Suprapubic skin (tissue), 4 donors: ENCODE data around the gene CALD1.

Experiments used
- EP300 ChIP-seq: sonication (generic); formaldehyde crosslinking; IDR thresholded peaks from one replicate; pipeline ENCODE4 v1.6.1; 2017; ENCODE audit warnings: antibody characterized with exemption
- POLR2A ChIP-seq, 2 donors: fragments of 450-650 bp; IDR thresholded peaks; one replicate each; pipeline ENCODE4 v1.6.1; 2017; ENCODE audit warnings: antibody characterized with exemption in 2 of 2, mild to moderate bottlenecking in 2 of 2, moderate library complexity in 2 of 2
- POLR2AphosphoS5 ChIP-seq, 3 donors: sonication (generic); formaldehyde crosslinking; IDR thresholded peaks; one replicate each; pipeline ENCODE4 v1.6.1; 2017; ENCODE audit warnings: antibody characterized with exemption in 3 of 3
- TF ChIP-seq, protein P1 (sequence below), 2 donors: fragments of 200-600 bp in 1 of 2; fragments of 450-650 bp in 1 of 2; sonication (generic) in 1 of 2; IDR thresholded peaks; one replicate each; pipeline ENCODE4 v1.5.1; 2016 to 2019; ENCODE audit warnings: antibody characterized with exemption in 2 of 2, mild to moderate bottlenecking in 1 of 2, moderate library complexity in 1 of 2

DNA sequence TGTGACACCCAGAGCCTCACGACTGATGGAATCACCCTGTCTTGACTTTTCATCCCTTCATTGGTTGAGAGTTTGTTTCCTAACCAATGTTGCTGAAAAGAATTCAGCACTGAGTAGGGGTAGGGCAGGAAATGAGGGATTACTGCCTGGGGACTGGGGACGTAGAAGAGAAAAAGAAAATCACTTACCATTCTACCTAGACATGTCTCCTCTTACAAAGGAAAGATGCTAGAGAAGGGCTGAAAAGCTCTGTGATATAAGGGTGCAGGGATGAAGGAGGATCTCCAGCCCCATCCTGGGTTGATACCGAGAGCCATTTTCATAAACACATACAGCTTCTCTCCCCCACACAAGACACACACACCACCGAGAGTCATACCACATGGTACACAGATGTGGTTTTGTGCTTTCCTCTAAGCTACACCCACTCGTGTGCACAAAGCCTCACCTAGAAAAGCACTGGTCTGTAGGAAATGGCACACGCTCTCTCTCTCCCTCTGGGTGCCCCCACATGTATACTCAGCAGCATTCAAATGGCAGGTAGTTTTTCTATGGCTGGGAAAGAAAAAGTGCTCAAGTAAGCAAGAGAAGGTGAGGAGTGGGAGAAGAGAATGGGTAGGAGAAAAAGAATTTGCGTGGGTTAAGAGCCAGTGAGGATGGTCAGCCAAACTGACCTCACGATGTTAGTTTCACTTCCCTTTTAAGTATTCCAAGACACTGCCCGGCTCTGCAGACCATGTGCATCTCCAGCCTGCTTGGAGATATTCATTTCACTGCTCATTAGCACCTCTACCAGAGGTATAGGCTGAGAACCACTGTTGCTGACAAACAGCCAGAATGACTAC lies 85.8 kb downstream of the CALD1 start:
- TF ChIP-seq, protein P1, sequence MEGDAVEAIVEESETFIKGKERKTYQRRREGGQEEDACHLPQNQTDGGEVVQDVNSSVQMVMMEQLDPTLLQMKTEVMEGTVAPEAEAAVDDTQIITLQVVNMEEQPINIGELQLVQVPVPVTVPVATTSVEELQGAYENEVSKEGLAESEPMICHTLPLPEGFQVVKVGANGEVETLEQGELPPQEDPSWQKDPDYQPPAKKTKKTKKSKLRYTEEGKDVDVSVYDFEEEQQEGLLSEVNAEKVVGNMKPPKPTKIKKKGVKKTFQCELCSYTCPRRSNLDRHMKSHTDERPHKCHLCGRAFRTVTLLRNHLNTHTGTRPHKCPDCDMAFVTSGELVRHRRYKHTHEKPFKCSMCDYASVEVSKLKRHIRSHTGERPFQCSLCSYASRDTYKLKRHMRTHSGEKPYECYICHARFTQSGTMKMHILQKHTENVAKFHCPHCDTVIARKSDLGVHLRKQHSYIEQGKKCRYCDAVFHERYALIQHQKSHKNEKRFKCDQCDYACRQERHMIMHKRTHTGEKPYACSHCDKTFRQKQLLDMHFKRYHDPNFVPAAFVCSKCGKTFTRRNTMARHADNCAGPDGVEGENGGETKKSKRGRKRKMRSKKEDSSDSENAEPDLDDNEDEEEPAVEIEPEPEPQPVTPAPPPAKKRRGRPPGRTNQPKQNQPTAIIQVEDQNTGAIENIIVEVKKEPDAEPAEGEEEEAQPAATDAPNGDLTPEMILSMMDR (IDR thresholded peaks at IDR 0.05), result no peak
- no peak for TF ChIP-seq POLR2A (IDR thresholded peaks at IDR 0.05)
- no peak for TF ChIP-seq POLR2AphosphoS5 (IDR thresholded peaks at IDR 0.05)
- TF ChIP-seq EP300, result no peak
